HL-60 (cell line): ENCODE results near the gene GADD45G.

Experiments used
- DNase-seq, 2 experiments: peaks; one replicate each; pipeline ENCODE4 v3.0.0-alpha.2; 2010 to 2020; ENCODE audit warnings: low read depth in 1 of 2, low spot score in 1 of 2
- H3K27ac ChIP-seq: fragments of 250-450 bp; sonication (Bioruptor Pico); replicated peaks from 2 replicates; pipeline ENCODE4 v1.5.1; 2020; ENCODE audit warnings: mild to moderate bottlenecking, moderate library complexity
- H3K27me3 ChIP-seq: fragments of 250-450 bp; sonication (Bioruptor Pico); 2 replicates; pipeline ENCODE4 v1.5.1; 2021; ENCODE audit warnings: mild to moderate bottlenecking, moderate library complexity; ENCODE audit not compliant: insufficient read depth, poor library complexity, severe bottlenecking
- H3K4me3 ChIP-seq: replicated peaks from 2 replicates; pipeline ENCODE4 v1.5.1; 2011; ENCODE audit warnings: mild to moderate bottlenecking, control low read depth, low read length; ENCODE audit not compliant: insufficient read depth
- GABPA ChIP-seq: IDR thresholded peaks from 2 replicates; pipeline ENCODE4 v1.6.1; 2012; ENCODE audit warnings: low read depth
- POLR2AphosphoS5 ChIP-seq: IDR thresholded peaks from 2 replicates; pipeline ENCODE4 v1.6.1; 2012; ENCODE audit warnings: low read depth
- REST ChIP-seq: IDR thresholded peaks from 2 replicates; pipeline ENCODE4 v1.6.1; 2012; ENCODE audit warnings: low read depth; ENCODE audit not compliant: insufficient replicate concordance
- SPI1 ChIP-seq: IDR thresholded peaks from 2 replicates; pipeline ENCODE4 v1.6.1; 2012; ENCODE audit warnings: low read depth, mild to moderate bottlenecking, borderline replicate concordance
- TF ChIP-seq, protein P1 (sequence below): IDR thresholded peaks from one replicate; pipeline ENCODE4 v1.5.1; 2011; ENCODE audit warnings: low read length, control low read depth, inconsistent platforms; ENCODE audit not compliant: insufficient read depth

Gene GADD45G

DNA sequence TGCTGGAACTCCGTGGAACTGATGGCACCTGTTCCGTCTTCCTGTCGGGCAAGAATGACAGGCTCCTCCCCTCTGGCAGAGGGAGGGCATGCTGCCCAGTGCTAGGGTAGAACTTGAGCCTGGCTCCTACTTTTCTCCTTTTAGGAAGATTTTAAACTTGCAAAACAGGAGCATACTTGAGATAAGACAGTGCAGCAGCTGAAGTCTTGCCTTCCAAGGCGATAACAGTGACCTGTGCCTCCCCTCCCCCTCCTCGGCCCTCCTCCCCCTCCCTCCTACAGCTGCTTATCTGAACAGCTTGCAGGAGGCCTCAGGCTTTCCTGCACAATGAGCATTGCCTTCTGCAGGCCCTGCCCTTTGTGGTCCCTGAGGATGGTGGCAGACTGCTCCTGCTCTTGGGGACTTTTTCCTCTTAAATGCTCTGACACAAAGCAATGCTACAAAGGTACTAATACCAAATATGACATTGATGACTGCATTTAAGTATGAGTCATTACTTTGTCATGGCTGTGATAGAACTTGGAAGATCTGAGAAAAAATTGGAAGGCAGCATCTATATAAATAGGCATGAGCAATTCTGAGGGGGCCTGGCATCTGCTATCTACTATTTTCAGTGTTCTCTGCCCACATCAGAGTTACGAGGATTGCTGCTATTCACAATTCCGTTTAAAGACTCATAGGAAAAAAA lies 2.0 kb downstream of the GADD45G start:
- Histone ChIP-seq H3K4me3 (no peak overlapping the region), H3K27me3 (peaks cover 48% of the 10 kb centered on the region), H3K27ac (no peak overlapping the region)
- no peak for TF ChIP-seq GABPA
- TF ChIP-seq, protein P1, sequence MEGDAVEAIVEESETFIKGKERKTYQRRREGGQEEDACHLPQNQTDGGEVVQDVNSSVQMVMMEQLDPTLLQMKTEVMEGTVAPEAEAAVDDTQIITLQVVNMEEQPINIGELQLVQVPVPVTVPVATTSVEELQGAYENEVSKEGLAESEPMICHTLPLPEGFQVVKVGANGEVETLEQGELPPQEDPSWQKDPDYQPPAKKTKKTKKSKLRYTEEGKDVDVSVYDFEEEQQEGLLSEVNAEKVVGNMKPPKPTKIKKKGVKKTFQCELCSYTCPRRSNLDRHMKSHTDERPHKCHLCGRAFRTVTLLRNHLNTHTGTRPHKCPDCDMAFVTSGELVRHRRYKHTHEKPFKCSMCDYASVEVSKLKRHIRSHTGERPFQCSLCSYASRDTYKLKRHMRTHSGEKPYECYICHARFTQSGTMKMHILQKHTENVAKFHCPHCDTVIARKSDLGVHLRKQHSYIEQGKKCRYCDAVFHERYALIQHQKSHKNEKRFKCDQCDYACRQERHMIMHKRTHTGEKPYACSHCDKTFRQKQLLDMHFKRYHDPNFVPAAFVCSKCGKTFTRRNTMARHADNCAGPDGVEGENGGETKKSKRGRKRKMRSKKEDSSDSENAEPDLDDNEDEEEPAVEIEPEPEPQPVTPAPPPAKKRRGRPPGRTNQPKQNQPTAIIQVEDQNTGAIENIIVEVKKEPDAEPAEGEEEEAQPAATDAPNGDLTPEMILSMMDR: no peak
- no peak for TF ChIP-seq REST
- no peak for TF ChIP-seq SPI1
- TF ChIP-seq POLR2AphosphoS5: no peak
- peak in 1 of 2 experiments; percentile 14 for DNase-seq

- TF ChIP-seq SPI1 (no peak), GABPA (no peak), POLR2AphosphoS5 (no peak), REST (no peak)
- TF ChIP-seq, protein P1: no peak
- H3K27ac ChIP-seq: no peak overlapping the region
These were observed 4.0 kb downstream of the GADD45G start for GRCh38 chr9:89608641-89609335.

GRCh38 chr9:89609426-89610006 lies 4.7 kb downstream of the GADD45G start:
- TF ChIP-seq GABPA (no peak), POLR2AphosphoS5 (no peak), SPI1 (no peak), REST (no peak)
- TF ChIP-seq, protein P1: no peak
- Histone ChIP-seq H3K27ac (no peak overlapping the region), H3K4me3 (no peak overlapping the region), H3K27me3 (peaks cover 35% of the 10 kb centered on the region)
- DNase-seq: no peak

More at GRCh38 chr9:89608641-89609335, 4.0 kb downstream of the GADD45G start:
- Histone ChIP-seq H3K4me3 (no peak overlapping the region), H3K27me3 (peaks cover 42% of the 10 kb centered on the region)
- DNase-seq: no peak
